Chondrocyte (in vitro differentiated cells): ENCODE measurements around the gene JPH3. TPM values are rescaled to one million over a fixed set of nuclear protein-coding genes. Genes with fewer than 3 reads are reported as not detected.

Source experiments
- DNase-seq: peaks from one replicate; pipeline ENCODE4 v3.0.0; 2021; ENCODE audit warnings: mixed read lengths, low spot score
- H3K27ac Mint-ChIP-seq: one replicate; pipeline ENCODE4 v1.8.0; 2021; ENCODE audit warnings: mild to moderate bottlenecking, moderate library complexity, mixed read lengths; ENCODE audit not compliant: unreplicated experiment
- H3K27me3 Mint-ChIP-seq: 2 replicates; pipeline ENCODE4 v1.8.0; 2021; ENCODE audit warnings: low read depth, mixed read lengths
- H3K36me3 Mint-ChIP-seq: 2 replicates; pipeline ENCODE4 v1.8.0; 2021; ENCODE audit warnings: low read depth, mixed read lengths
- H3K4me1 Mint-ChIP-seq: 2 replicates; pipeline ENCODE4 v1.8.0; 2021; ENCODE audit warnings: low read depth, mild to moderate bottlenecking, mixed read lengths
- H3K4me3 Mint-ChIP-seq: one replicate; pipeline ENCODE4 v1.8.0; 2021; ENCODE audit warnings: mild to moderate bottlenecking, moderate library complexity, mixed read lengths; ENCODE audit not compliant: unreplicated experiment
- H3K9me3 Mint-ChIP-seq: 2 replicates; pipeline ENCODE4 v1.8.0; 2021; ENCODE audit warnings: low read depth, mixed read lengths
- CTCF ChIP-seq: fragments of 200-600 bp; sonication (generic); IDR thresholded peaks from 2 replicates; pipeline ENCODE4 v1.5.0; 2021; ENCODE audit warnings: antibody characterized with exemption, mild to moderate bottlenecking, moderate library complexity
- total RNA-seq: library from RNA; stranded (reverse); gene quantifications from 3 replicates; pipeline ENCODE4 v1.2.1, GENCODE V29; 2021

JPH3 gene
- total RNA-seq, 1 donor from 2014 or later, result 1.2 TPM

GRCh38 chr16:87705771-87706277 is 103.5 kb downstream of the JPH3 start:
- Mint-ChIP-seq H3K27ac (no peak overlapping the region), H3K4me3 (no peak overlapping the region), H3K27me3 (no peaks in the 10 kb centered on the region), H3K36me3 (peaks cover 22% of the 10 kb centered on the region), H3K4me1 (no peaks in the 10 kb centered on the region), H3K9me3 (no peaks in the 10 kb centered on the region)
- DNase-seq, result no peak
- no peak for TF ChIP-seq CTCF

- no peaks in the 10 kb centered on the region for H3K4me1 Mint-ChIP-seq
These were observed 104.1 kb downstream of the JPH3 start for GRCh38 chr16:87706278-87707000.

GRCh38 chr16:87707097-87707496 is 104.8 kb downstream of the JPH3 start:
- Mint-ChIP-seq H3K27me3 (no peaks in the 10 kb centered on the region), H3K36me3 (peaks cover 24% of the 10 kb centered on the region), H3K9me3 (no peaks in the 10 kb centered on the region), H3K4me1 (no peaks in the 10 kb centered on the region), H3K27ac (no peak overlapping the region), H3K4me3 (no peak overlapping the region)
- DNase-seq, result no peak
- peak; percentile 13 for TF ChIP-seq CTCF

More at GRCh38 chr16:87706278-87707000, 104.1 kb downstream of the JPH3 start:
- no peak for DNase-seq
- Mint-ChIP-seq H3K4me3 (no peak overlapping the region), H3K27me3 (no peaks in the 10 kb centered on the region), H3K27ac (no peak overlapping the region), H3K36me3 (peaks cover 26% of the 10 kb centered on the region), H3K9me3 (no peaks in the 10 kb centered on the region)
- TF ChIP-seq CTCF, result no peak

GRCh38 chr16:87707714-87708580 is 105.6 kb downstream of the JPH3 start:
- no peak for DNase-seq
- Mint-ChIP-seq H3K4me1 (no peaks in the 10 kb centered on the region), H3K36me3 (peaks cover 24% of the 10 kb centered on the region), H3K9me3 (no peaks in the 10 kb centered on the region), H3K4me3 (no peak overlapping the region), H3K27ac (no peak overlapping the region), H3K27me3 (no peaks in the 10 kb centered on the region)
- TF ChIP-seq CTCF, result no peak

- TF ChIP-seq CTCF, result no peak
- Mint-ChIP-seq H3K27ac (no peak overlapping the region), H3K27me3 (no peaks in the 10 kb centered on the region), H3K4me1 (no peaks in the 10 kb centered on the region), H3K4me3 (no peak overlapping the region), H3K9me3 (no peaks in the 10 kb centered on the region), H3K36me3 (peaks cover 24% of the 10 kb centered on the region)
- DNase-seq, result no peak
These were observed 106.8 kb downstream of the JPH3 start for GRCh38 chr16:87708881-87709638.
